CD4-positive, alpha-beta T cell treated with Interleukin-4 for 1 hour (primary cell): ENCODE results near the gene ZNF469.

Experiments used
- DNase-seq, 2 donors: peaks; one replicate each; pipeline ENCODE4 v3.0.0-alpha.2; 2020 to 2022

Gene ZNF469

GRCh38 chr16:88346680-88347505, 35.9 kb upstream of the ZNF469 start:
- DNase-seq: no peak

- DNase-seq: peak in 1 of 2 donors; percentile 42
Measured at GRCh38 chr16:88347656-88348376, 34.9 kb upstream of the ZNF469 start.

GRCh38 chr16:88348377-88349152, 34.2 kb upstream of the ZNF469 start:
- DNase-seq: no peak

- DNase-seq: no peak
Measured at GRCh38 chr16:88349153-88349902, 33.4 kb upstream of the ZNF469 start.

GRCh38 chr16:88349903-88350900, 32.6 kb upstream of the ZNF469 start:
- DNase-seq: no peak

- DNase-seq: no peak
Measured at GRCh38 chr16:88350922-88351321, 31.8 kb upstream of the ZNF469 start.

GRCh38 chr16:88351491-88352101, 31.2 kb upstream of the ZNF469 start:
- DNase-seq: no peak

- no peak for DNase-seq
Measured at GRCh38 chr16:88352261-88353200, 30.2 kb upstream of the ZNF469 start.

GRCh38 chr16:88353232-88353631, 29.5 kb upstream of the ZNF469 start:
- DNase-seq: no peak

GRCh38 chr16:88353691-88354090, 29.1 kb upstream of the ZNF469 start:
- no peak for DNase-seq

- DNase-seq: no peak
Measured at GRCh38 chr16:88354229-88355092, 28.3 kb upstream of the ZNF469 start.

GRCh38 chr16:88355093-88355388, 27.7 kb upstream of the ZNF469 start:
- no peak for DNase-seq

- DNase-seq: no peak
Measured at GRCh38 chr16:88355389-88356123, 27.2 kb upstream of the ZNF469 start.

- no peak for DNase-seq
Measured at GRCh38 chr16:88356124-88356726, 26.5 kb upstream of the ZNF469 start.

- no peak for DNase-seq
Measured at GRCh38 chr16:88356727-88357199, 26.0 kb upstream of the ZNF469 start.

GRCh38 chr16:88357317-88358022, 25.3 kb upstream of the ZNF469 start:
- DNase-seq: no peak

- no peak for DNase-seq
Measured at GRCh38 chr16:88358023-88358420, 24.7 kb upstream of the ZNF469 start.
